Progenitor cell of endocrine pancreas (in vitro differentiated cells): ENCODE results near the gene METTL14. TPM values are rescaled to one million over a fixed set of nuclear protein-coding genes. Genes with fewer than 3 reads are reported as not detected.
A peak's percentile ranks its signal among the peaks of the same experiment; 100 is the strongest.

Source experiments
- DNase-seq: peaks from one replicate; pipeline ENCODE4 v3.0.0; 2021; ENCODE audit warnings: low spot score; ENCODE audit not compliant: unreplicated experiment
- H3K27ac Mint-ChIP-seq: 2 replicates; pipeline ENCODE4 v1.8.0; 2021; ENCODE audit warnings: mild to moderate bottlenecking, moderate library complexity, mixed read lengths
- H3K27me3 Mint-ChIP-seq: 2 replicates; pipeline ENCODE4 v1.8.0; 2021; ENCODE audit warnings: mixed read lengths
- H3K36me3 Mint-ChIP-seq: 2 replicates; pipeline ENCODE4 v1.8.0; 2022; ENCODE audit warnings: mixed read lengths; ENCODE audit not compliant: insufficient read depth
- H3K4me1 Mint-ChIP-seq: 2 replicates; pipeline ENCODE4 v1.8.0; 2021; ENCODE audit warnings: low read depth, mixed read lengths
- H3K4me3 Mint-ChIP-seq: 2 replicates; pipeline ENCODE4 v1.8.0; 2021; ENCODE audit warnings: low read depth, mild to moderate bottlenecking, moderate library complexity, mixed read lengths
- H3K9me3 Mint-ChIP-seq: 2 replicates; pipeline ENCODE4 v1.8.0; 2021; ENCODE audit warnings: low read depth, mixed read lengths
- CTCF ChIP-seq: fragments of 200-600 bp; sonication (generic); IDR thresholded peaks from one replicate; pipeline ENCODE4 v1.5.0; 2021; ENCODE audit warnings: antibody characterized with exemption, mild to moderate bottlenecking; ENCODE audit not compliant: unreplicated experiment
- total RNA-seq: library from RNA; stranded (reverse); gene quantifications from 2 replicates; pipeline ENCODE4 v1.2.1, GENCODE V29; 2021

METTL14 gene
- total RNA-seq, 1 donor from 2014 or later, result 56.7 TPM

GRCh38 chr4:118712872-118713271 is 27.7 kb downstream of the METTL14 start:
- H3K4me3 Mint-ChIP-seq, result no peak overlapping the region
- no peak for DNase-seq
- peaks cover 4% of the 10 kb centered on the region for H3K4me1 Mint-ChIP-seq
- peaks cover 17% of the 10 kb centered on the region for H3K36me3 Mint-ChIP-seq
- H3K9me3 Mint-ChIP-seq, result no peaks in the 10 kb centered on the region
- H3K27me3 Mint-ChIP-seq, result no peaks in the 10 kb centered on the region
- H3K27ac Mint-ChIP-seq, result no peak overlapping the region
- TF ChIP-seq CTCF, result no peak

- H3K27ac Mint-ChIP-seq, result no peak overlapping the region
- no peaks in the 10 kb centered on the region for H3K9me3 Mint-ChIP-seq
- no peak overlapping the region for H3K4me3 Mint-ChIP-seq
- peaks cover 14% of the 10 kb centered on the region for H3K36me3 Mint-ChIP-seq
- no peak for TF ChIP-seq CTCF
- H3K4me1 Mint-ChIP-seq, result peaks cover 4% of the 10 kb centered on the region
- H3K27me3 Mint-ChIP-seq, result no peaks in the 10 kb centered on the region
- DNase-seq, result no peak
These were observed 29.5 kb downstream of the METTL14 start for GRCh38 chr4:118714682-118715081.

GRCh38 chr4:118716304-118716703 is 31.1 kb downstream of the METTL14 start:
- Mint-ChIP-seq H3K4me1 (peaks cover 4% of the 10 kb centered on the region), H3K4me3 (no peak overlapping the region), H3K27me3 (no peaks in the 10 kb centered on the region), H3K27ac (peak overlapping the region; percentile 84), H3K36me3 (peaks cover 8% of the 10 kb centered on the region), H3K9me3 (no peaks in the 10 kb centered on the region)
- DNase-seq, result no peak
- TF ChIP-seq CTCF, result no peak

GRCh38 chr4:118718511-118719170 is 33.4 kb downstream of the METTL14 start:
- no peak for DNase-seq
- Mint-ChIP-seq H3K36me3 (peaks cover 10% of the 10 kb centered on the region), H3K4me1 (peaks cover 4% of the 10 kb centered on the region), H3K27me3 (no peaks in the 10 kb centered on the region), H3K27ac (no peak overlapping the region), H3K9me3 (no peaks in the 10 kb centered on the region), H3K4me3 (no peak overlapping the region)
- no peak for TF ChIP-seq CTCF

GRCh38 chr4:118721752-118722151 is 36.6 kb downstream of the METTL14 start:
- DNase-seq, result no peak
- H3K27me3 Mint-ChIP-seq, result no peaks in the 10 kb centered on the region
- no peaks in the 10 kb centered on the region for H3K4me1 Mint-ChIP-seq
- no peaks in the 10 kb centered on the region for H3K9me3 Mint-ChIP-seq
- no peak overlapping the region for H3K4me3 Mint-ChIP-seq
- no peak for TF ChIP-seq CTCF
- H3K36me3 Mint-ChIP-seq, result peaks cover 8% of the 10 kb centered on the region
- no peak overlapping the region for H3K27ac Mint-ChIP-seq
